Non-pigmented ciliary epithelial cell (primary cell): ENCODE results near the gene PLB1.
"Not testable (repeated sequence)": the region's sequence is repeated elsewhere in the genome, so short reads cannot be mapped to it uniquely, and the experiment has no call there.

Source experiments
- DNase-seq: peaks from one replicate; pipeline ENCODE4 v3.0.0-alpha.2; 2010; ENCODE audit warnings: low read depth

The PLB1 gene

GRCh38 chr2:28647682-28648081, 151.8 kb downstream of the PLB1 start:
- no peak for DNase-seq

- no peak for DNase-seq
These were observed 152.3 kb downstream of the PLB1 start for GRCh38 chr2:28648147-28648546.

GRCh38 chr2:28648671-28649395, 153.0 kb downstream of the PLB1 start:
- no peak for DNase-seq

DNA sequence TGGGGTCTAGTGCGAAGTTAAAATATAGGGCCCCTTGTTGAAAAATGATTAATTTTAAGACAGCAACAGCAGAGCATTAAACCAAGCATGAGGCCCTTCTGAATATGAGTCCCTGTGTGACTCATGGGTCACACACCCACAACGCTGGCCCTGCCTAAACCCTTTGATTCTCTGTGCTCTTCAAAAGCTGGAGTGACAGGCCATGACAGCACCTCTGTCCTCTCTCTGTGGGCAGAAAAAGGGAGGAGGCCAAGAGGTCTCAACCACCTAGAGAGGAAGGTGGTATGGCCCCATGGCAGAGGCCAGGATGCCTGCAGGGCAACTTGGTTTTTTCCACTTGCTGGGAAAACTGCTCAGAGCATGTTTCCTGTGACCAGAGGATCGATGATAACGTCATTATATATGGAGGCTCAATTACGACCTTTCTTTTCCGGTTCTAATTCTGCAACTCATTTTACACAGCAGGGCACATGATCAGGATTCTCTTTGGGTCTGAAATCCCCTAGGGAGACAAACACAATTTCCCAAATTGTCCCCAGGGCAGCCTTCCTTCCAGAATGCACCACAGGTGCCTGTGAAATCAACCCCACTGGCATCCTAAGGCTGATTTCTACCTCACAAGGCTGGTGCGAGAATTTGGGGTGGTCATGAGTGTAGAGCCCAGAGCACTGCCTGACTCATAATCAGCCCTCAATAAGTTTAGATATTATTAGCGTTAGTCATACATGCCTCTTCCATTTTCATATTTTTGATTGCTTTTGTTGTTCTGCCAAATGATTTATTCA, 153.8 kb downstream of the PLB1 start:
- DNase-seq, result no peak

GRCh38 chr2:28650266-28650584, 154.4 kb downstream of the PLB1 start:
- no peak for DNase-seq

GRCh38 chr2:28652217-28652616, 156.4 kb downstream of the PLB1 start:
- no peak for DNase-seq

DNA sequence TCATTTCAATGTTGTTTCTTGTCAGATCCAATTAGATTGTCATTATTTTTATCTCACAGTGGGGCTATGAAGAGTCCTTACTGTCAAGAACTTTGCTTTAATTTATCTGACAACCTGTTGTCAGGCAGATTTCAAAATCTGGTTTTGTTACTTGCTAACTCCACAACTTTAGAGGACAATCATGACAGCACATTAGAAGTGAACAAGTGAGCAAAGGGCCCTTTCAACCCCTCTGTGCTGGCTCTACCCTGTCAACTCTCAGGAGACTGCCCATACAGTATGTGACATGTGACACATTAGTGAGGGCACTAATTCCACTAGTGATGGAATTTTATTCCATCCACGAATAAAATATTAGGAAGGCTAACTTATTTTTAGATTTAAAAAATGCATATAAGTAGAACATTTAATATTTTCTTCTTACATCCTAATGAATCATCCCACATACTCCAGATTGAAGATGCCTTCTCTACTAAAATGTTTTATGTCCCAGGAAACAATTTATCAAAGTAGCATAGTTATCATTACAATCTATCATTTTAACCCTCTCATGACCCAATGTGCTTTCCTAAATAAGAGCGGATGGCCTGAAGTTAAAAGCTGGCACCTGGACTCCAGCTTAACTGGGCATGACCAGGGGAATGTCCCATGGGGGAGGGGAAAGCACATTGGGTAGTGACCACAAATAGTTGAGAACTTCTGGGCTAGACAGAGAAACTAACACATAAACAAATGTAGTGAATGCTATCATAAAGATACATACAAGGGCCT, 158.2 kb downstream of the PLB1 start:
- no peak for DNase-seq

DNA sequence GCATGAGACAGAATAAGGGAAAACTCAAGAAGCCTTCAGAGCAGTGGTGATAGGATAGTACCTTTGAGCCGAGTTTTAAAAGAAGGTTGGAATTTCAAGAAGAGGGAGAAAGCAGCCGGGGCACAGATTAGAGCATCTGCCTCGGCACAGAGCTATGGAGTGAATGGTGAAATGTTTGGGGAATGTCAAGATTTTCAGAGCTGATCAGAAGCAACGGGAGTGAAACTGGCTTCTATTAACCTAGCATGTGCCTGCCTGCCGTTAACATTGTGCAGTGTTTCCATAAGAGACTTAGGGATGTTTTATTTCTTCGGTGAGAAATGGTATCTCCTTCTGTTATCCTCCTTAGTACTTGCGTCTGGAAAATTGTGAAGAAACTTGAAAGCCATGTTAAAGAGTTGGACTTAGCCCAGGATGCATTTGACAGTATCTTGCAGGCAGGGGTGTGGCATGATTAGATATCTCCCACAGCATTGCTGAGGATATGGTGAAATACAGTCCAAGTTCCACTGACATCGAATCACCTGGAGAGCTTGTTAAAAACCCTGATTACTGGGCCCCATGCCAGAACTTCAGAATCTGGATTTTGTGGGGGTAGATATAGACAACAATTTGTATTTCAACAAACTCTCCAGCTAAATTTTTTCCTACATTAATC, 158.9 kb downstream of the PLB1 start:
- DNase-seq, result no peak

DNA sequence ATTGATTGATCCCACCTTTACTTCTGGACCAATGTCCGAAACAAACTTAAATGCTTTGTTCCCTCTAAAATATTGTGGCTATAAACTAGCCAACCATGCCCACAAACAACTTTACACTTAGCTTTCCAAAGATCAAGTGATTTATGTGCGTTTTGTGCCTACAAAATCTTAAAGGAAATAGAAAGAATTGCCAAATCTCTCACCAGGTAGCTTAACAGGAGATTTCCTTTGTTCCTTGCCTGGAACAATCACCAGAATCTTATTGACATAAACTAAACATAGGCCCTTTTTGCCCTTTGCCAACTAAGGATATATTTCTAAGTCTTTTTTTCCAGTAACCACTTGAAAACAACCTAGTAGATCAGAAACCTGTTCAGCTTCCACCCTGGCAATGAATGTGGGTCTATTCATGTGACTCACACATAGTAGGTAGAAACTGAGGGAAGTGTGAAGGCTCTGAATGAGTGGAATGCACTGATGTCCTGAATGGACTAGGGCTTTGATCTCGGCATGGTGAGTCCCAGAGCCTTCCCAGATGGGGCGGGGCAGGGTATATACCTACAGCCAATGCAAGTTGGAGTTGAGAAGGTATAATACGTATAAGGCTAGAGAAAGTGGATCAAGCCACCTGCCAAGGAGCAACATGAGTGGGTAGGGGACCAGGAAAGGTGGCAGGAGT, 161.2 kb downstream of the PLB1 start:
- no peak for DNase-seq

- no peak for DNase-seq
These were observed 162.5 kb downstream of the PLB1 start for GRCh38 chr2:28658369-28658768.

GRCh38 chr2:28659127-28659526, 163.3 kb downstream of the PLB1 start:
- no peak for DNase-seq

GRCh38 chr2:28661589-28662001, 165.7 kb downstream of the PLB1 start:
- DNase-seq, result no peak

- no peak for DNase-seq
These were observed 166.2 kb downstream of the PLB1 start for GRCh38 chr2:28662044-28662443.

- DNase-seq, result no peak
These were observed 166.8 kb downstream of the PLB1 start for GRCh38 chr2:28662468-28663181.

DNA sequence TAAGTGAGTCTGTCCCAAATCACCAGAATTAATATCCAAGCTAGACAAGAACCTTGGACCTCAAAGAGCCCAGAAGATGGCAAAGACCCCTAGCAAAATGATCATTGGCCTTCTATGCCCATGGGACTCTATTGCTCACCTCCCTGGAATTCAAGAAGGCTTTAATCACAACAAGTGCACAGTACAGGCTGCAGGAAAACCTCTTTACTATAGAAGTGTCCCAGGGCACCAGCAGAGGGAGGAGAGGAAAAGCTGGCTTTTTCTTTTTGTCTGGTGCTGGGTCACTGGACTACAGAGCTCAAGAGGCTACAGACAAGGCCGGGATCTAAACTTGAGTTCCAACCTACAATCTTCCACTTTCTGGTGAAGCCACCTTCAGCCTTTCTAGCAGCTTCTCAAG, 167.5 kb downstream of the PLB1 start:
- DNase-seq, result no peak

DNA sequence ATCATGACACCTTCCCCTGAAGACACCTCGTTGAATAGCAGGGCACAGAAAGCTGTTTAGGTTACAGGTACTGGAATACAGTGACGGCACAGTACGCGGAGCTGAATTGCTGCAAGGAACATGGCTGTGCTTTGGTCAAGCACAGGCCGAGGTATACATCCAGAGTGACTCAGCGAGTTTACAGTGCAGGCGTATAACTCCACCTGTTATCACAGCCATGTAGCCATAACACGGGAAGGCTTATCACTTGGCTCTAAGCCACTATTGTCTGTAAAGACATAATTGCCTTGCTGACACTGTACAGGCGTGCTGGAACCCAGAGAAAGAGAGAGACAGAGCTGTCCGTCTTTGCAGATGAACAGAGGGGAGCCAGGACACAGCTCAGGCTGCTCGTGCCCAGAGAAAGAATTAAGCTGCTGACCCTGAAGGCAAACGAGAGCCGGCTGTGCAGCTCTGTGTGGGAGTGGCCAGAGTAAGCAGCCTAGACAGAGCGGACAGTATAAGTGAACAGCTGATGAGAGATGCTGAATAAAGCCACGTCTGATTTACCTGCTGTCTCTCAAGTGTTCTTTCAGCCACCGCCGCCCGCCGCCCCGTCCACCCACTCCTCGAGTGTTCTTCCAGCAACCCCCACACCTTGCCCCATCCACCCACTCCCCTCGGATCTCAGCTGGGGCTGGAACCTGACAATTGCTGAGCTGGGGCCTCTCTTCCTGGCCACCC, 168.4 kb downstream of the PLB1 start:
- DNase-seq, result no peak

- DNase-seq, result no peak
These were observed 169.3 kb downstream of the PLB1 start for GRCh38 chr2:28665041-28665704.

- not testable (repeated sequence) for DNase-seq
These were observed 170.0 kb downstream of the PLB1 start for GRCh38 chr2:28665811-28666377.

DNA sequence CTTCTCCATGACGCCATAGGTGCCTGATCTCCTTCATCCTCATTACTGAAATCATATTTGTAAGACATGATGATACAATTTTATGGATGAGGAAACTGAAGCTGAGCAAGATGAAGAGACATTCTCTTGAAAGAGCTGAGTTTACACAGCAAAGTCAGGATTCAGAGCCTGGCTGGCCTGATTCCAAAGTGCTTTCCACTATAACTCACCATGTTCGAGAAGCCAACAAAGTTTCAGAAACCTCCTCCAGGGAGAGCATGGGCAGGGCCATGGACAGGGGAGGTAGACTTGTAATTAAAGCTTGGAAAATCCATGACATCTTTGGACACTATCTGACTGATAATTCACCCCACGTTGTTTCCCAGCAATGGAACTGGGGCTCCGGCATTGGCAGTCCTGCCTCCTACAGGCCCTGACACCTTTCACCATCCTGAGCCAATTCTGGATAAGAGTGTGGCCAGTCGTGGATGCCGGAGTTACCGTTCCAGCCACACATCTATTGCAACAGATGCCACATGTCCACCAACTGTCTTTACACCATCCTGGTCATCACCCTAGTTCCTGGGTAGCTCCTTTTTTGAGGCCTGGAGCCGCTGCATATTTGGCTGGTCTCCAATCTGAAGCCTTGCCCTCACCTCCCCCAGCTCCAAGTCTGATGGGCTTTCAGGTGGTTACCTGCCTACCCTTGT, 170.8 kb downstream of the PLB1 start:
- DNase-seq, result no peak
